ENCODE data around the gene TAMALIN. TPM values are rescaled to one million over a fixed set of nuclear protein-coding genes. Genes with fewer than 3 reads are reported as not detected.
"Not testable (repeated sequence)": the region's sequence is repeated elsewhere in the genome, so short reads cannot be mapped to it uniquely, and the experiment has no call there.

TAMALIN gene
- total RNA-seq, 1 donor from 2014 or later = 23.2 TPM

DNA sequence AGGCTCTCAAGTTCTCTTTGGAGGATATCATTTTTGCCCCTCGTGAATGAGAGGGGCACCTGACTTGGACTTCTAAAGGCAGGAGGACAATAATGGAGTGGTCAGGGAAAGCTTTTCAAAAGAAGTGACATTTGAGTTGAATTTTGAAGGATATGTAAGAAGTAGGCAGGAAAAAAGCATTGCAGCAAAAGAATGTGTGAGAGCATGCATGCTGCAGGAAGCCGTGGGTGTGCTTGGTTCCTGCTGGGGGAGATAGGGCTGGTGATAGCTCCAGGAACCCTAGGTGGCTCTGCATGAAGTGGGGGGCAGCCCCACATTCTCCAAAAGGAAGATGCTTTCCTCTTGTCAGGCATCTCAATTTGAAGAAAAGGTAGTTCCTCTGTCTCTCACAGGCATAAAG, 32.1 kb upstream of the TAMALIN start:
- no peaks in the 10 kb centered on the region for H3K9me3 Mint-ChIP-seq
- H3K27me3 Mint-ChIP-seq (ENCODE audit: low read depth) = no peaks in the 10 kb centered on the region
- H3K4me1 Mint-ChIP-seq = peaks cover 46% of the 10 kb centered on the region
- peaks cover 9% of the 10 kb centered on the region for H3K36me3 Mint-ChIP-seq (ENCODE audit: low read depth)
- no peak for DNase-seq (ENCODE audit: low read depth, low spot score)
- TF ChIP-seq, protein P1, sequence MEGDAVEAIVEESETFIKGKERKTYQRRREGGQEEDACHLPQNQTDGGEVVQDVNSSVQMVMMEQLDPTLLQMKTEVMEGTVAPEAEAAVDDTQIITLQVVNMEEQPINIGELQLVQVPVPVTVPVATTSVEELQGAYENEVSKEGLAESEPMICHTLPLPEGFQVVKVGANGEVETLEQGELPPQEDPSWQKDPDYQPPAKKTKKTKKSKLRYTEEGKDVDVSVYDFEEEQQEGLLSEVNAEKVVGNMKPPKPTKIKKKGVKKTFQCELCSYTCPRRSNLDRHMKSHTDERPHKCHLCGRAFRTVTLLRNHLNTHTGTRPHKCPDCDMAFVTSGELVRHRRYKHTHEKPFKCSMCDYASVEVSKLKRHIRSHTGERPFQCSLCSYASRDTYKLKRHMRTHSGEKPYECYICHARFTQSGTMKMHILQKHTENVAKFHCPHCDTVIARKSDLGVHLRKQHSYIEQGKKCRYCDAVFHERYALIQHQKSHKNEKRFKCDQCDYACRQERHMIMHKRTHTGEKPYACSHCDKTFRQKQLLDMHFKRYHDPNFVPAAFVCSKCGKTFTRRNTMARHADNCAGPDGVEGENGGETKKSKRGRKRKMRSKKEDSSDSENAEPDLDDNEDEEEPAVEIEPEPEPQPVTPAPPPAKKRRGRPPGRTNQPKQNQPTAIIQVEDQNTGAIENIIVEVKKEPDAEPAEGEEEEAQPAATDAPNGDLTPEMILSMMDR (conservative IDR thresholded peaks at IDR 0.05) = no peak
- no peak overlapping the region for H3K4me3 Mint-ChIP-seq
- peak overlapping the region; percentile 79 for H3K27ac Mint-ChIP-seq (ENCODE audit: unreplicated experiment)

GRCh38 chr12:51975196-51975595, 31.6 kb upstream of the TAMALIN start:
- H3K4me1 Mint-ChIP-seq = peaks cover 43% of the 10 kb centered on the region
- H3K27me3 Mint-ChIP-seq (ENCODE audit: low read depth) = no peaks in the 10 kb centered on the region
- H3K27ac Mint-ChIP-seq (ENCODE audit: unreplicated experiment) = no peak overlapping the region
- no peak overlapping the region for H3K4me3 Mint-ChIP-seq
- no peak for DNase-seq (ENCODE audit: low read depth, low spot score)
- TF ChIP-seq, protein P1 (conservative IDR thresholded peaks at IDR 0.05) = no peak
- no peaks in the 10 kb centered on the region for H3K9me3 Mint-ChIP-seq
- peaks cover 9% of the 10 kb centered on the region for H3K36me3 Mint-ChIP-seq (ENCODE audit: low read depth)

GRCh38 chr12:51976376-51977160, 30.2 kb upstream of the TAMALIN start:
- peaks cover 9% of the 10 kb centered on the region for H3K36me3 Mint-ChIP-seq (ENCODE audit: low read depth)
- no peak overlapping the region for H3K27ac Mint-ChIP-seq (ENCODE audit: unreplicated experiment)
- H3K27me3 Mint-ChIP-seq (ENCODE audit: low read depth) = no peaks in the 10 kb centered on the region
- no peak overlapping the region for H3K4me3 Mint-ChIP-seq
- DNase-seq (ENCODE audit: low read depth, low spot score) = no peak
- TF ChIP-seq, protein P1 (conservative IDR thresholded peaks at IDR 0.05) = no peak
- H3K9me3 Mint-ChIP-seq = no peaks in the 10 kb centered on the region
- peaks cover 30% of the 10 kb centered on the region for H3K4me1 Mint-ChIP-seq

DNA sequence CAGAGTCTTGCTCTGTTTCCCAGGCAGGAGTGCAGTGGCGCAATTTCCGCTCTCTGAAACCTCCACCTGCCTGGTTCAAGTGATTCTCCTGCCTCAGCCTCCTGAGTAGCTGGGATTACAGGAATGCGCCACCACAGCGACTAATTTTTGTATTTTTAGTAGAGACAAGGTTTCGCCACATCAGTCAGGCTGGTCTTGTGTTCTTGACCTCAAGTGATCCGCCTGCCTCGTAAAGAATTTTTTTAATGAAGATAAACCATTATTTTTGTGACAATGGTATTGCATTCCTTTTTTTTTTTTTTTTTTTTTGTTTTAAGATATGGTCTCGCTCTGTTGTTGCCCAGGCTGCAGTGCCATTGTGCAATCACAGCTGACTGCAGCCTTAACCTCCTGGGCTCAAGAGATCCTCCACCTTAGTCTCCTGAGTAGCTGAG, 29.4 kb upstream of the TAMALIN start:
- DNase-seq (ENCODE audit: low read depth, low spot score) = no peak
- H3K27me3 Mint-ChIP-seq (ENCODE audit: low read depth) = no peaks in the 10 kb centered on the region
- no peak overlapping the region for H3K27ac Mint-ChIP-seq (ENCODE audit: unreplicated experiment)
- peaks cover 9% of the 10 kb centered on the region for H3K36me3 Mint-ChIP-seq (ENCODE audit: low read depth)
- peaks cover 26% of the 10 kb centered on the region for H3K4me1 Mint-ChIP-seq
- H3K4me3 Mint-ChIP-seq = no peak overlapping the region
- no peaks in the 10 kb centered on the region for H3K9me3 Mint-ChIP-seq
- TF ChIP-seq, protein P1 (conservative IDR thresholded peaks at IDR 0.05) = no peak

- H3K4me3 Mint-ChIP-seq; H3K9me3 Mint-ChIP-seq; H3K27ac Mint-ChIP-seq (ENCODE audit: unreplicated experiment); H3K27me3 Mint-ChIP-seq (ENCODE audit: low read depth); H3K4me1 Mint-ChIP-seq; DNase-seq (ENCODE audit: low read depth, low spot score): not testable (repeated sequence)
- H3K36me3 Mint-ChIP-seq (ENCODE audit: low read depth) = peaks cover 12% of the 10 kb centered on the region
These were observed 27.4 kb upstream of the TAMALIN start for GRCh38 chr12:51979306-51979705.

DNA sequence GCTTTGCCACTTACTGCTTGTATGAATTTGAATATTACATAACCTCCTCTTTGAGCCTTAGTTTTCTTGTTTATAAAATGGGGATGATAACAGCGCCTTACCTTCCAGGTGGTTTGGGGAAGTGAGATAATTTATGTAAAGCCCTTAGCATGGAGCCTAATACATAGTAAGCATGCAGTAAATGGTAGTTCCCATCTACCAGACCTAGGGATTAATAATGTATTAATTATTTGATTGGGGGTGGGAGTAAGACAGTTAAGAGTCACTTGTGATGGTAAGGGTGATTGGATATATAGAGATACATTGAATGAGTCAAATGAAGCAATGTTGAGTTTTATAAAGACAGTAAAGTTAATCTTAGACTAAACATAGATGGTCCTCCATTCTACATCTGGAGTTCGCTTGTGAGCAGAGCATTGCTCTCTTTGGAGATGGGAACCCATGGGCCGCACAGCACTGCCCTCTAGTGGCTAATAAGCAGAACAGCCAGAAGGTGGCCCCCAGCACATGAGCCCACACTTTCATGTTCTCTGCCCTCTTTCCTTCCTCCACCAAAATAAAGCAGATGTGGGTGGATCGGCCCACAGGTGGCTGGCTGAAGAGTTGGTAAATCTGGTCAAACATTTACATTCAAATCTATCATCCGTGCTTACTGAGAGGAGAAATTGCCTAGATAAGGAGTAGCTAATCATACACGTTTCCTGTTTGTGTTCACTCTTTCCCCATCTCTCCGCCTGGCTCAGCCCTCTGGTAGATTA, 26.5 kb upstream of the TAMALIN start:
- no peaks in the 10 kb centered on the region for H3K9me3 Mint-ChIP-seq
- H3K36me3 Mint-ChIP-seq (ENCODE audit: low read depth) = peaks cover 12% of the 10 kb centered on the region
- TF ChIP-seq, protein P1 (conservative IDR thresholded peaks at IDR 0.05) = peak; percentile 95
- DNase-seq (ENCODE audit: low read depth, low spot score) = peak; percentile 62
- H3K27me3 Mint-ChIP-seq (ENCODE audit: low read depth) = no peaks in the 10 kb centered on the region
- H3K4me3 Mint-ChIP-seq = no peak overlapping the region
- peaks cover under 1% of the 10 kb centered on the region for H3K4me1 Mint-ChIP-seq
- no peak overlapping the region for H3K27ac Mint-ChIP-seq (ENCODE audit: unreplicated experiment)
